Upper lobe of left lung (tissue), 4 donors: Measurements from ENCODE around the gene EEIG1.

Experiments used
- EP300 ChIP-seq, 4 donors: sonication (generic); formaldehyde crosslinking; IDR thresholded peaks; one replicate each; pipeline ENCODE4 v1.5.1; 2017; ENCODE audit warnings: antibody characterized with exemption in 4 of 4, control low read depth in 2 of 4
- POLR2A ChIP-seq, 4 donors: fragments of 450-650 bp; IDR thresholded peaks; one replicate each; pipeline ENCODE4 v1.5.1; 2016 to 2017; ENCODE audit warnings: antibody characterized with exemption in 4 of 4, mild to moderate bottlenecking in 2 of 4
- TF ChIP-seq, protein P1 (sequence below), 6 experiments: fragments of 450-650 bp in 4 of 6; fragments of 200-600 bp in 2 of 6; sonication (generic) in 2 of 6; IDR thresholded peaks; one replicate each; pipeline ENCODE4 v1.5.1; 2016 to 2019; ENCODE audit warnings: antibody characterized with exemption in 6 of 6

DNA sequence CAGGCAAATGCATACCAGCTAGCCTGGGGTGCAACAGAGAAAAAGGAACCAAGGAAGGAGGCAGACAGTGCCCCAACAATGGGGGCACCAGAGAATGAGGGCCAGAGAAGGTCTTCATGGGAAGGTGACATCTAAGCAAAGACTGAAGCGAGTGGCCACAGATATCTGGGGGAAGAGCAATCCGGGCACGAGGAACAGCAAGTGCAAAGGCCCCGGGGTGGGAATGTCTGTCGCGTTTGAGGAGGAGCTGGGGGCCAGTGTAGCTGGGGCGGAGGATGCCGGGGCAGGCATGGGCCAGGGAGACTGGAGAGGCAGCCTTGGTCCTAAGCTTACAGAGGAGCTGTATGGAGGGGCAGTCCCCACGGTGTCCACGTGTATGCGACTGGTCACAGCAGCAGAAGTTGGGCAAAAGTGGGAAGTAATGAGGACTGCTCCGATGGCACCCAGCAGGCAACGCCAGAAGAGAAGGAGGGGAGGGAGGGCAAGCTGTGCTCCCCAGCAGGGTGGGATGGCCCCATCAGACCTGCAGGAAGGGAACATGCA, 19.1 kb downstream of the EEIG1 start:
- TF ChIP-seq, protein P1, sequence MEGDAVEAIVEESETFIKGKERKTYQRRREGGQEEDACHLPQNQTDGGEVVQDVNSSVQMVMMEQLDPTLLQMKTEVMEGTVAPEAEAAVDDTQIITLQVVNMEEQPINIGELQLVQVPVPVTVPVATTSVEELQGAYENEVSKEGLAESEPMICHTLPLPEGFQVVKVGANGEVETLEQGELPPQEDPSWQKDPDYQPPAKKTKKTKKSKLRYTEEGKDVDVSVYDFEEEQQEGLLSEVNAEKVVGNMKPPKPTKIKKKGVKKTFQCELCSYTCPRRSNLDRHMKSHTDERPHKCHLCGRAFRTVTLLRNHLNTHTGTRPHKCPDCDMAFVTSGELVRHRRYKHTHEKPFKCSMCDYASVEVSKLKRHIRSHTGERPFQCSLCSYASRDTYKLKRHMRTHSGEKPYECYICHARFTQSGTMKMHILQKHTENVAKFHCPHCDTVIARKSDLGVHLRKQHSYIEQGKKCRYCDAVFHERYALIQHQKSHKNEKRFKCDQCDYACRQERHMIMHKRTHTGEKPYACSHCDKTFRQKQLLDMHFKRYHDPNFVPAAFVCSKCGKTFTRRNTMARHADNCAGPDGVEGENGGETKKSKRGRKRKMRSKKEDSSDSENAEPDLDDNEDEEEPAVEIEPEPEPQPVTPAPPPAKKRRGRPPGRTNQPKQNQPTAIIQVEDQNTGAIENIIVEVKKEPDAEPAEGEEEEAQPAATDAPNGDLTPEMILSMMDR (IDR thresholded peaks at IDR 0.05): no peak
- TF ChIP-seq POLR2A (IDR thresholded peaks at IDR 0.05): no peak
- TF ChIP-seq EP300 (IDR thresholded peaks at IDR 0.05): no peak
